ENCODE data around the gene CTBP2.
A peak's percentile ranks its signal among the peaks of the same experiment; 100 is the strongest.

The CTBP2 gene

GRCh38 chr10:125039354-125039769, 121.0 kb downstream of the CTBP2 start:
- no peak for DNase-seq

GRCh38 chr10:125038637-125039036, 121.7 kb downstream of the CTBP2 start:
- DNase-seq, result peak; percentile 59

- peak; percentile 81 for DNase-seq
Measured at GRCh38 chr10:125037145-125037877, 123.1 kb downstream of the CTBP2 start.

GRCh38 chr10:125035588-125036295, 124.6 kb downstream of the CTBP2 start:
- no peak for DNase-seq

GRCh38 chr10:125035136-125035535, 125.2 kb downstream of the CTBP2 start:
- peak; percentile 99 for DNase-seq

GRCh38 chr10:125034675-125035074, 125.7 kb downstream of the CTBP2 start:
- peak; percentile 51 for DNase-seq

- no peak for DNase-seq
Measured at GRCh38 chr10:125033146-125033924, 127.0 kb downstream of the CTBP2 start.

- DNase-seq, result no peak
Measured at GRCh38 chr10:125032474-125033020, 127.8 kb downstream of the CTBP2 start.

- DNase-seq, result no peak
Measured at GRCh38 chr10:125030567-125031197, 129.7 kb downstream of the CTBP2 start.

- peak; percentile 78 for DNase-seq
Measured at GRCh38 chr10:125029584-125030242, 130.7 kb downstream of the CTBP2 start.

GRCh38 chr10:125027871-125028869, 132.2 kb downstream of the CTBP2 start:
- peak; percentile 68 for DNase-seq

- DNase-seq, result no peak
Measured at GRCh38 chr10:125026974-125027735, 133.2 kb downstream of the CTBP2 start.

- no peak for DNase-seq
Measured at GRCh38 chr10:125026036-125026931, 134.1 kb downstream of the CTBP2 start.

GRCh38 chr10:125025341-125025740, 135.0 kb downstream of the CTBP2 start:
- DNase-seq, result no peak

GRCh38 chr10:125024497-125025234, 135.7 kb downstream of the CTBP2 start:
- DNase-seq, result no peak

GRCh38 chr10:125023862-125024496, 136.4 kb downstream of the CTBP2 start:
- no peak for DNase-seq

- DNase-seq, result no peak
Measured at GRCh38 chr10:125023255-125023654, 137.1 kb downstream of the CTBP2 start.
